Activated CD8-positive, alpha-beta memory T cell treated with anti-CD3 and anti-CD28 coated beads for 1 hour (primary cell): ENCODE measurements around the gene MRPS18B.
A peak's percentile ranks its signal among the peaks of the same experiment; 100 is the strongest.

Source experiments
- DNase-seq, 2 donors: peaks; one replicate each; pipeline ENCODE4 v3.0.0-alpha.2; 2020; ENCODE audit warnings: low read depth in 1 of 2; ENCODE audit errors: extremely low read depth in 1 of 2

MRPS18B gene

GRCh38 chr6:30617565-30618269 lies at the start of gene MRPS18B:
Gene MRPS18B, plus strand, starts transcription at chr6:30617840. Its CDS starts 26 bp downstream, at chr6:30617866.
- peak; percentile 95 to 99 for DNase-seq

GRCh38 chr6:30568245-30568644 lies 49.4 kb upstream of the MRPS18B start:
- DNase-seq, result no peak

- DNase-seq, result no peak
These were observed 47.4 kb upstream of the MRPS18B start for GRCh38 chr6:30570263-30570662.

- DNase-seq, result no peak
These were observed 46.9 kb upstream of the MRPS18B start for GRCh38 chr6:30570740-30571074.

GRCh38 chr6:30571075-30571761 lies 46.4 kb upstream of the MRPS18B start, which contains the start of gene ABCF1:
Gene ABCF1, plus strand, starts transcription at chr6:30571442. Its CDS starts 46 bp downstream, at chr6:30571488.
- DNase-seq, result peak; percentile 94 to 100

- DNase-seq, result no peak
These were observed 45.9 kb upstream of the MRPS18B start for GRCh38 chr6:30571762-30572082.

GRCh38 chr6:30572148-30572547 lies 45.5 kb upstream of the MRPS18B start:
- DNase-seq, result no peak

GRCh38 chr6:30573113-30573512 lies 44.5 kb upstream of the MRPS18B start:
- DNase-seq, result no peak

GRCh38 chr6:30578051-30578450 lies 39.6 kb upstream of the MRPS18B start:
- no peak for DNase-seq

- DNase-seq, result no peak
These were observed 33.7 kb upstream of the MRPS18B start for GRCh38 chr6:30583921-30584320.

- DNase-seq, result no peak
These were observed 27.8 kb upstream of the MRPS18B start for GRCh38 chr6:30589754-30590358.

- no peak for DNase-seq
These were observed 27.1 kb upstream of the MRPS18B start for GRCh38 chr6:30590509-30590908.

GRCh38 chr6:30591008-30591407 lies 26.6 kb upstream of the MRPS18B start:
- no peak for DNase-seq

- DNase-seq, result no peak
These were observed 25.4 kb upstream of the MRPS18B start for GRCh38 chr6:30592287-30592686.

- DNase-seq, result peak; percentile 42 to 68
These were observed 20.1 kb upstream of the MRPS18B start for GRCh38 chr6:30597315-30598144.

GRCh38 chr6:30598912-30599624 lies 18.6 kb upstream of the MRPS18B start:
- no peak for DNase-seq

GRCh38 chr6:30599625-30600324 lies 17.9 kb upstream of the MRPS18B start:
- no peak for DNase-seq

GRCh38 chr6:30600451-30600961 lies 17.1 kb upstream of the MRPS18B start:
- no peak for DNase-seq

- no peak for DNase-seq
These were observed 16.2 kb upstream of the MRPS18B start for GRCh38 chr6:30601436-30601814.
